SK-N-SH treated with all-trans-retinoic acid at 6 μM for 48 hours (cell line): ENCODE results near the gene TPST1.

Experiments
- ARNTL ChIP-seq: fragments of 450-650 bp; formaldehyde crosslinking; IDR thresholded peaks from 2 replicates; pipeline ENCODE4 v1.5.0; 2020; ENCODE audit warnings: low read depth, mild to moderate bottlenecking, moderate library complexity, borderline replicate concordance
- RARB ChIP-seq: fragments of 250-450 bp; sonication (Bioruptor Pico); IDR thresholded peaks from 2 replicates; pipeline ENCODE4 v1.8.0; 2021; ENCODE audit warnings: mild to moderate bottlenecking, moderate library complexity
- ZNF70 ChIP-seq: fragments of 450-650 bp; formaldehyde crosslinking; IDR thresholded peaks from 2 replicates; pipeline ENCODE4 v1.5.0; 2020; ENCODE audit warnings: mild to moderate bottlenecking, moderate library complexity
- TF ChIP-seq, protein P1 (sequence below): fragments of 250-450 bp; sonication (Bioruptor Pico); IDR thresholded peaks from 2 replicates; pipeline ENCODE4 v1.8.0; 2020; ENCODE audit warnings: mild to moderate bottlenecking, moderate library complexity, borderline replicate concordance

DNA sequence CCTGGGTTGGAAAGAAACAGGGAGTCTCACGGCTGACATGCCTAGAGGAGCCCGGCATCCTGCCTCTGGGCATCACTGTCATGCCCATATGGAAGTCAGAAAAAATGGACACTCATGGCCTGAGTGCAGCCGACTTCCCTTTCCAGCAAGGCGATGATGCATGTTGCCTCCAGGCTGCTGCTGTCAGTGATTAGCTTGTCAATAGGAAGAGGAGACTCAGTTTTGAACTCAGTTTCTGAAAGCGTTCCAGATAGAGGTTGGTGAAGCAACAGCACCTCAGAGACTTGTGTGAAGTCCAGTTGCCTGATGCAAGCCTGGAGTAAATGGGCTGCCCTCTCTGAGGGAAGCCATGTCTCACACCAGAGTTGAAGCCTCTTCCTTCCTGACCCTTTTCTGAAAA lies 148.4 kb downstream of the TPST1 start:
- TF ChIP-seq, protein P1, sequence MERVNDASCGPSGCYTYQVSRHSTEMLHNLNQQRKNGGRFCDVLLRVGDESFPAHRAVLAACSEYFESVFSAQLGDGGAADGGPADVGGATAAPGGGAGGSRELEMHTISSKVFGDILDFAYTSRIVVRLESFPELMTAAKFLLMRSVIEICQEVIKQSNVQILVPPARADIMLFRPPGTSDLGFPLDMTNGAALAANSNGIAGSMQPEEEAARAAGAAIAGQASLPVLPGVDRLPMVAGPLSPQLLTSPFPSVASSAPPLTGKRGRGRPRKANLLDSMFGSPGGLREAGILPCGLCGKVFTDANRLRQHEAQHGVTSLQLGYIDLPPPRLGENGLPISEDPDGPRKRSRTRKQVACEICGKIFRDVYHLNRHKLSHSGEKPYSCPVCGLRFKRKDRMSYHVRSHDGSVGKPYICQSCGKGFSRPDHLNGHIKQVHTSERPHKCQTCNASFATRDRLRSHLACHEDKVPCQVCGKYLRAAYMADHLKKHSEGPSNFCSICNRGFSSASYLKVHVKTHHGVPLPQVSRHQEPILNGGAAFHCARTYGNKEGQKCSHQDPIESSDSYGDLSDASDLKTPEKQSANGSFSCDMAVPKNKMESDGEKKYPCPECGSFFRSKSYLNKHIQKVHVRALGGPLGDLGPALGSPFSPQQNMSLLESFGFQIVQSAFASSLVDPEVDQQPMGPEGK (CRISPR knock-in tag): no peak
- TF ChIP-seq RARB (CRISPR knock-in tag) (no peak), ARNTL (no peak), ZNF70 (CRISPR knock-in tag) (no peak)
